GM19240 (cell line): ENCODE results near the gene PSMC6.
A peak's percentile ranks its signal among the peaks of the same experiment; 100 is the strongest.

Source experiments
- DNase-seq: peaks from one replicate; pipeline ENCODE4 v3.0.0; 2011; ENCODE audit warnings: low spot score; ENCODE audit not compliant: insufficient read length

The PSMC6 gene

DNA sequence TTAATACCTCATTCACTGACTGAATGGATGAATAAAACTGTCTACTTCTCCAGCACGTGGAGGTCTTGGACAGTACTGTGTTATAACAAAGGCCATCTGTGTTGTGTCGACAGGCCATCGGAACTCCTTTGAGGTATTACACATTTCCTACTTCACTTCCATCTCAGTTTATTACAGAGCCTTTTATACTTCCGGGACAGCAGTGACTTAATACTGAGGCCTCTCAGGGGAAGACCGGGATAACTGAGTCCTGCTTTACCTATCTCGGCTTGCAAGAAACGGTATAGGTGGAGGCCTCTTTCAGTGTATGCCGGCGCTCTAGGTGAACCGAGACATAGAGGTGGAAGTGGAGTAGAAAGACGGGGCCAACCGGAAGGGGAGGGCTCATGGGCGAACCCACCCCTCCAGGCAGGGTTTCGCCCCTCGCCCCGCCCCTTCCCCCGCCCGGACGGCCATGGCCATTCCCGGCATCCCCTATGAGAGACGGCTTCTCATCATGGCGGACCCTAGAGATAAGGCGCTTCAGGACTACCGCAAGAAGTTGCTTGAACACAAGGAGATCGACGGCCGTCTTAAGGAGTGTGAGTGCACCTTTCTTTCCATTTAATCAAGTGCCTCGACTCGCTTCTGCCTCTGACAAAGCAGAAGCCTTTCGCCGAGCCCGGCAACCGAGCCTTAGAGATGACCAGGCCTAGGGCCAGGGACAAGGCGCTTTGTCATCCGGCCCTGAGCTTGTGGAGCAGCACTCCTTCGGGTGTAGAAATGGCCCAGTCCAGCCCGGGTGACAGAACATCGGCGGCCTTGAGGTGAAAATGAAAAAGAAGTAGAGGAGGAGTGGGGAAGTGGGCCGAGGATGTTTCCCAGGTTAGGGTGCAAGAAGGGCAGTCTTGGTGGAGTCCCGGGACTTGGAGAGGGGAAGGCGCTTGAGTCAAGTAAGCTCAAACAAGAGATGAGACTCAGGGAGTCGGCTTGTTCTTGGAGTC, at the start of gene PSMC6:
Gene PSMC6 (plus strand): TSS at position 477 of the 983 bp plus-strand sequence. CDS start 20 bp downstream, at position 497.
- DNase-seq = peak; percentile 73

- no peak for DNase-seq
Observed at GRCh38 chr14:52660325-52660724, 46.7 kb upstream of the PSMC6 start.

- no peak for DNase-seq
Observed at GRCh38 chr14:52660832-52661231, 46.2 kb upstream of the PSMC6 start.

GRCh38 chr14:52661314-52661713, 45.7 kb upstream of the PSMC6 start:
- DNase-seq = no peak

DNA sequence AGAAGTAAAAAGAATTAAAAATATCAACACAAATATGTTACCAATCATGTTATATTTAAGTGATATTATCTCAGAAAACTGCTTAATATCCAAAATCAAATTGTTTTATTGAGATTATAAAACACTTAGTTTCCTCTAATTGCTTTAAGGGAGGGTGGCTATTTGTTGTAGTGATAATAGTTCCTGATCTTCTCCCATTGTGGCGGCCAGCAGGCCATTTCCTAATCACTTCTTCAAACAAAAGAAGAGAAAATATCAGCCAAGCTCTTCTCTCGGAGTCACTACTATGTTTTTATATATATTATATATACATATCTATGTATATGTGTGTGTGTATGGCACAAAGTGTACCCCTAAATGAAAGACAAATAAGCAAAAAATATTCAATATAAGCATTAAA, 43.1 kb upstream of the PSMC6 start:
- no peak for DNase-seq

- DNase-seq = no peak
Observed at GRCh38 chr14:52678591-52678990, 28.4 kb upstream of the PSMC6 start.

DNA sequence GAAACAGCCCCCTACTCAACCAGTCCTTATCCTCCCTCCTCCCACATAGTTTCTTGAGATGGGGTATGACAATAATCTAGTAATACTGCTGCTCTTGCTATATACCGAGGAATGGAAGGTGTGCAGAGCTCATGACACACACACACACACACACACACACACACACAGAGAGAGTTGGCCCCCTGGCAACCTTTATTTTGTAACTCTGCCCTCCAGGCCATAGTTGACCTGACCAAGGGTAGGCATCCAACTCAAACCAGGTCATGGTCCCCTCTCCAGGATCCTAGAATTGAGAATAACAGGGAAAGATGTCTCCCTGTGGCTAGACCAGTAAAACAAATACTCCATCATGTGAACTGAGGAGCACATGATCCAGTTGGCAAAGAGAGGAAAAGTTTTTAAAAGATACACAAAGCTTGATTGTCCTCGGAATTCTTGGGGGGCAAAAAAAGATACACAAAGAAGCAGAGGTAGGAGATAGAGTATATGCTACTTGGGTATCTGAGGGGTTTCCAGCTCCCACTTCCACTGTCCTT, 22.9 kb upstream of the PSMC6 start:
- DNase-seq = no peak

DNA sequence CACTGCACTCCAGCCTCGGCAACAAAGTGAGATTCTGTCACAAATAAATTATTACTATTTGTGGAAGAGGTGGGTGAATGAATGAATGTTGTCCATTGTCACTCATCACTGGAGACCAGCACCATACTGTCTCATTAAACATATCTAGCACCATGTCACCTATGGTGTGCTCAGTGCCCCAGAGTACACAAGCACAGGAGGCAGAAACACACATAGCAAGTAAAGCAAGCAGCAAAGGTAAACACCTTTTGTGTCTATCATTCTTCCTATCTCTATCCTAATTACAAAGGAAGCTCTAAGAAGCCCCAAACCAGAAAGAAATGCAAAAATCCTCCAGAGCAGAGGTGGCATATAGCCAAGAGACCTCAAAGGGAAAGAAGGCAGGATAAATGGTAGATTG, 20.8 kb upstream of the PSMC6 start:
- no peak for DNase-seq

DNA sequence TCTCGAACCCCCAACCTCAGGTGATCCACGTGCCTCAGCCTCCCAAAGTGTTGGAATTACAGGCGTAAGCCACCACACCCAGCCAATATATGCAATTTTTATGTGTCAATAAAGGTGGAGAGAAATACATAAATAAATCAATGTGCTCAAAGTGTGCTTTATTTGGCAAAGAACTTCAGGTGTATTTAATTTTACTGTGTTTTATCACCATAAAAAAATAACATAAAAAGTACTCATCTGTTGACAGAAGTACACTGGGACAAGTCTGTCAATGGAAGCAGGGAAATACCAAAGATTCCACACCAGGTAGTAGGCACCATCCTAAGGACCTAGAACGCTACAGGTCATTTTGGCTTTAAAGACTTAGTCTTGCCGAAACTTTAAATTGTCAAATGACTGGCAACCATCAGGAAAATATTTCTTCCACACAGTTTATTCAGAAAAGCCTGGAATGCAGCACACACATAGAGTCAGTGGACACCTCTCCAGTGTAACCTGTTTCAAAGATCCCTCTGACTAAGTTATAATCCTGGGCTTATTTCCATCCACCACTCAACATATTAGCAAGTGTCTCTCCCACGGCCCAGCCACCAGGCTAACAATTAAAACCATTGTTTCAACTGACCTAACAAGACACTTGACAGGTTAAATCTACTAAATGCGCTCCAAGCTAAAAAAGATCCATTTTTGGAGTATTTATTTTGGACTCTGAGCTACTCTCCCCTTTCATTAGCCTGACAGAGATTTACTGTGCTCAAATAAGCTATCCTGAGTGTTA, 15.8 kb upstream of the PSMC6 start:
- DNase-seq = no peak

- DNase-seq = no peak
Observed at GRCh38 chr14:52692248-52692962, 14.6 kb upstream of the PSMC6 start.

DNA sequence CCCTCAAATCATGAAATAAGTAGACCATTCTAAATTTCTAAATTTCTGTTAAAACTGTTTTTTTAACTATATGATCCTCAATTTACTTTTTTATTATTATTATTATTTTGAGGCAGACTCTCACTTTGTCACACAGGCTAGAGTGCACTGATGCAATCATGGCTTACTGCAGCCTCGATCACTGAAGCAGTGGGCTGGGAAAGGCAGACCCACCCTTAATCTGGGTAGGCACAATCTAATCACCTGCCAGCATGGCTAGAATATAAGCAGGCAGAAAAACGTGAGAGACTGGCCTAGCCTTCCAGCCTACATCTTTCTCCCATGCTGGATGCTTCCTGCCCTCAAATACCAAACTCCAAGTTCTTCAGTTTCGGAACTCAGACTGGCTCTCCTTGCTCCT, 14.0 kb upstream of the PSMC6 start:
- no peak for DNase-seq

DNA sequence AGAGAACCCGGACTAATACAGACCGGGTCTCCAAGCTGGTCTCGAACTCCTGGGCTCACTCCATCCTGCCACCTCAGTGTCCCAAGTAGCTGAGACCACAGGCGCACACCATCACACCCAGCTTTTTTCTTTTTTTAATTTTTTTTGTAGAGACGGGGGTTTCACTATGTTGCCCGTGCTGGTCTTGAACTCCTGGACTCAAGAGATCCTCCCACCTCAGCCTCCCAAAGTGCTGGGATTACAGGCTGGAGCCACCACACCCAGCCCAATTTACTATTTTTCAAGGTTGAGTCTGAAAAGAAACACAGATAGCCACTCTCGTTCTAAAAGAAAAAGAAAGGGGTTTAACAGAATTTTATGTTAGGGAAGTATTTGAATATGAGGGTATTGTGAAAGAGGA, 13.5 kb upstream of the PSMC6 start:
- no peak for DNase-seq

GRCh38 chr14:52694761-52695480, 12.1 kb upstream of the PSMC6 start:
- DNase-seq = peak; percentile 23

DNA sequence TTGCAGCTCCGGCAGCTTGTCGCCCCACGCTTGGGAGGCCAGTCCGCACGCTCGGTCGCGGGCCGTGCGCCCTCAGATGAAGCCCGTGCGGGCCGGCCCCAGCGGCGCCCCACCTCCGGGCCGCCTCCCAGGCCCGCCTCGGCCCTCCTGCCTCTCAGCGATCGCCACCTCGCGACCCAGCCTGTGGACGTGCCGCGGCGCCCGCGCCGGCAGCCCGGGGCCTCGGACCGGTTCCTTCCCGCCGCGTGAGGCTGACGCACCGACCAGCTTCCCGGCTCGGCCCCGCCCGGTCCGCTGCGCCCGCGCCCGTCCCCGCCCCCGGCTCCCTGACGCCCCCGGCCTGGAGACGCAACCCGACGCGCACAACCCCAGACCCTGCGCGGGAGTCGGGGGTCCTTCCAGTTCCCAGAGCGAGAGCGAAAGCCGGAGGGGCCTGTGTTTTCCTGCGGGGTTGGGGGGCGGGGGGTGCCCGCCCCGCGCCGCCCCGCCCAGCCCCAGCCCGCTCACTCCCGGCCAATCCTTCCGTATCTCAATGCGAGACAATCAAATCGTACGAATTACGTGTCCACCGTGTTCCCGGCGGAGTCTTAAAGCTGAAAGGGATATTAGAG, 11.4 kb upstream of the PSMC6 start, which contains the start of gene ERO1A:
Gene ERO1A (minus strand): TSS at position 78 of the 611 bp plus-strand sequence. CDS start 77 bp downstream, at position 1.
- peak; percentile 6 for DNase-seq

- no peak for DNase-seq
Observed at GRCh38 chr14:52700701-52701172, 6.3 kb upstream of the PSMC6 start.

DNA sequence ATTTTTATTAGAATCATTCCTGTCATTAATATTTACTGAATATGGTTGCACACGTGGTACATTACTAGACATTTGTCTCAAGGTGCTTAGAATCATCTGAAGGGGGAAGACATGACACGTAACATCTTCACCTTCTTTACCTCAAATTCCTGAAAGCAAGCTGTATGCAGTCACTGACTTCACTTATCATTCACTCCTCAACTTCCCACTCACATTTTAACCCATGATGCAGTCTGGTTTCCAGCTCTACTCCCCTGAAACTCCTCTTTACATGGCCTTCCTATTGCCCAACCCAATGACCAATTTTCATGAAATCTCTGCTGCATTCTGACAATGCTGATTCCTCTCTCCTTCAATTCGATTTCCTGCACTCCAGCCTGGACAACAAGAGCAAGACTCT, 5.8 kb upstream of the PSMC6 start:
- no peak for DNase-seq

DNA sequence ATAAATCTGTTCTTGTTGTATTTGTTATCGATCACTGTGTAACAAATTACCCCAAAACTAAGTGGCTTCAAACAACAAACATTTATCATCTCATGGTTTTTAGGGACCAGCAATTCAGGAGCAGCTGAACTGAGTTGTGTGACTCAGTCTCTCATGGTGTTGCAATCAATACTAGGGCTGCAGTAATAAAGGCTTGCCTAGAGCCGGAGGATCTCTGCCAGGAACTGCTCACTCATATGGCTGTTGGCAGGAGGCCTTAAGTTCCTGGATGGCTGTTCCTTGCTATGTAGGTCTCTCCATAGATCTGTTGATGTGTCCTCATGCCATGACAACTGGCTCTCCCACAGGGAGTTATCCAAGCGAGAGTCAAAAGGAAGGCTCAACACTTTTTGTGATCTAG, 3.8 kb upstream of the PSMC6 start:
- no peak for DNase-seq

DNA sequence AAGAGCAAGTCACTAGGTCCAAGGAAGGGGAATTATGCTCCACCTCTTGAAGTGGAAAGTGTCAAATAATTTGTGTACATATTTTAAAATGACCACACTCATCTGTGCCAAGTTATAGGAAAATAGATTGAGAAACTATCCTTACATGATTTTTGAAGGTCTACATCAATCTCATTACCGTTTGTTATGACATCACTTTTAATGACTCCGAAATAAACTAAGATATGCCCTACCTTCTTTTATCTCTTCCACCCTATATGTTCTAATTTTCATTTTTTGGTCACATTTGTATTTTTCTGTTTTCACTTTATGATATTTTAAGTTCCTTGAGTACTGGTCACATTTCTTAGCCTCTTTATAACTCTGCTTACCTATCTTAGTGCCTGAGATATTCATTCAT, 3.3 kb upstream of the PSMC6 start:
- DNase-seq = no peak

DNA sequence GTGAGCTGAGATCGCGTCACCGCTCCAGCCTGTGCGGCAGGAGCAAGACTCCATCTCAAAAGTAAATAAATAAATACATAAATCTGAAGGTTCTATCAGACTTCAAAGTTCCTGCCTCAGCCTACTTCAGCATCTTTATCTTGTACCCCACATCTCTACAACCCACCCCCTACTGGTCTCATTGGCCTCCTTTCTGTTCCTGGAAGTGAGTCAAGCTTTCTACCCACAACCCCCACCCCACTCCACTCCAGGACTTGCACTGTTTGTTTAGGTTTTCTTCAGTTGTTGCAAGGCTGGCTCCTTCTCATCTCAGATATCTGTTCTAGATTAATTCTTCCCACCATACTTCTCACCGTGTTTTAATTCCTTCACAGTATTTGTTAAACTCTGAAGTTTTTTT, 714 bp upstream of the PSMC6 start:
- no peak for DNase-seq

GRCh38 chr14:52711666-52712065, 4.7 kb downstream of the PSMC6 start:
- DNase-seq = no peak
